Measurements from ENCODE around the gene RAB6B. TPM values are rescaled to one million over a fixed set of nuclear protein-coding genes. Genes with fewer than 3 reads are reported as not detected.

Gene RAB6B
- polyA plus RNA-seq, 2 of the 4 experiments (the other 2 are of a cell fraction): 2.4 to 2.5 TPM

- CTCF ChIA-PET: no interaction called here
- FAIRE-seq: no peak
Measured at GRCh38 chr3:133884887-133885711, 10.6 kb downstream of the RAB6B start.

GRCh38 chr3:133884054-133884886 lies 11.4 kb downstream of the RAB6B start:
- TF ChIP-seq HES2 (IDR thresholded peaks at IDR 0.05) (no peak), NPAS2 (CRISPR knock-in tag; IDR thresholded peaks at IDR 0.05; ENCODE audit: borderline replicate concordance) (no peak), TP53 (CRISPR knock-in tag; IDR thresholded peaks at IDR 0.05) (no peak), RFX5 (IDR thresholded peaks at IDR 0.05) (no peak), FOSB (CRISPR knock-in tag; IDR thresholded peaks at IDR 0.05) (no peak), RARB (CRISPR knock-in tag; IDR thresholded peaks at IDR 0.05) (no peak), MAZ (IDR thresholded peaks at IDR 0.05; ENCODE audit: borderline replicate concordance, low read depth, low read length) (no peak), CEBPB (IDR thresholded peaks at IDR 0.05) (no peak), PHF8 (IDR thresholded peaks at IDR 0.05; ENCODE audit: borderline replicate concordance, low read depth) (no peak), JUN (IDR thresholded peaks at IDR 0.05) (no peak), CTCF (IDR thresholded peaks at IDR 0.05) (no peak), NR3C1 (IDR thresholded peaks at IDR 0.05) (no peak), POLR2AphosphoS2 (conservative IDR thresholded peaks at IDR 0.05; ENCODE audit: low read length) (no peak)
- no peak for ATAC-seq
- ChIA-PET CTCF (interaction anchor here (1.2 kb wide), 1 partner anchor 8 kb away, joined by 3 read pairs; no protein-coding TSS in a partner anchor), POLR2A (no interaction called here)
- Histone ChIP-seq H3K4me1 (no peaks in the 10 kb centered on the region), H3K4me2 (no peak overlapping the region), H3K4me3 (no peak overlapping the region), H3K27ac (no peak overlapping the region), H3K9me3 (no peaks in the 10 kb centered on the region)
- FAIRE-seq: no peak
- no peak for DNase-seq (ENCODE audit: low read depth in 1 of 2, low spot score in 1 of 2)
- WGBS (ENCODE audit: missing lambda C conversion rate): 43% methylated on average over 4 of the region's 6 CpGs

More at GRCh38 chr3:133884887-133885711, 10.6 kb downstream of the RAB6B start:
- no peaks in the 10 kb centered on the region for H3K9me3 ChIP-seq
- DNase-seq (ENCODE audit: low read depth in 1 of 2, low spot score in 1 of 2) (no peak), ATAC-seq (no peak)
- no peaks in the 10 kb centered on the region for H3K4me1 ChIP-seq
- H3K27ac ChIP-seq: no peak overlapping the region
- no peak for TF ChIP-seq MAX (IDR thresholded peaks at IDR 0.05)
- TF ChIP-seq CTCF (IDR thresholded peaks at IDR 0.05): no peak
- no peak for TF ChIP-seq KDM5A (IDR thresholded peaks at IDR 0.05)
- no peak for TF ChIP-seq HEYL (CRISPR knock-in tag; IDR thresholded peaks at IDR 0.05)
- no peak for TF ChIP-seq GATA3 (IDR thresholded peaks at IDR 0.05; ENCODE audit: borderline replicate concordance)
- WGBS (ENCODE audit: missing lambda C conversion rate): 17% methylated on average over 1 of the region's 11 CpGs
- POLR2A ChIA-PET: no interaction called here
- H3K4me2 ChIP-seq: no peak overlapping the region
- H3K4me3 ChIP-seq: no peak overlapping the region
